ENCODE data around the gene MRPL52. TPM values are rescaled to one million over a fixed set of nuclear protein-coding genes. Genes with fewer than 3 reads are reported as not detected.
A peak's percentile ranks its signal among the peaks of the same experiment; 100 is the strongest.

Gene MRPL52
- total RNA-seq, 1 donor: 82.5 TPM

GRCh38 chr14:22830443-22831010, 840 bp downstream of the MRPL52 start:
- H3K4me3 ChIP-seq (ENCODE audit: low read depth, low read length): peak overlapping the region; percentile 95
- TF ChIP-seq, protein P1, sequence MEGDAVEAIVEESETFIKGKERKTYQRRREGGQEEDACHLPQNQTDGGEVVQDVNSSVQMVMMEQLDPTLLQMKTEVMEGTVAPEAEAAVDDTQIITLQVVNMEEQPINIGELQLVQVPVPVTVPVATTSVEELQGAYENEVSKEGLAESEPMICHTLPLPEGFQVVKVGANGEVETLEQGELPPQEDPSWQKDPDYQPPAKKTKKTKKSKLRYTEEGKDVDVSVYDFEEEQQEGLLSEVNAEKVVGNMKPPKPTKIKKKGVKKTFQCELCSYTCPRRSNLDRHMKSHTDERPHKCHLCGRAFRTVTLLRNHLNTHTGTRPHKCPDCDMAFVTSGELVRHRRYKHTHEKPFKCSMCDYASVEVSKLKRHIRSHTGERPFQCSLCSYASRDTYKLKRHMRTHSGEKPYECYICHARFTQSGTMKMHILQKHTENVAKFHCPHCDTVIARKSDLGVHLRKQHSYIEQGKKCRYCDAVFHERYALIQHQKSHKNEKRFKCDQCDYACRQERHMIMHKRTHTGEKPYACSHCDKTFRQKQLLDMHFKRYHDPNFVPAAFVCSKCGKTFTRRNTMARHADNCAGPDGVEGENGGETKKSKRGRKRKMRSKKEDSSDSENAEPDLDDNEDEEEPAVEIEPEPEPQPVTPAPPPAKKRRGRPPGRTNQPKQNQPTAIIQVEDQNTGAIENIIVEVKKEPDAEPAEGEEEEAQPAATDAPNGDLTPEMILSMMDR (IDR thresholded peaks at IDR 0.05; ENCODE audit: insufficient read depth, low read depth, low read length): no peak
- DNase-seq (ENCODE audit: low read depth): no peak

GRCh38 chr14:22835505-22835904, 5.8 kb downstream of the MRPL52 start:
- TF ChIP-seq, protein P1 (IDR thresholded peaks at IDR 0.05; ENCODE audit: insufficient read depth, low read depth, low read length): no peak
- no peak for DNase-seq (ENCODE audit: low read depth)
- no peak overlapping the region for H3K4me3 ChIP-seq (ENCODE audit: low read depth, low read length)

GRCh38 chr14:22836301-22837113, 6.8 kb downstream of the MRPL52 start, which contains the start of gene MMP14:
Gene MMP14 (plus strand): TSS chr14:22836585. CDS start chr14:22836818, 233 bp downstream.
- TF ChIP-seq, protein P1 (IDR thresholded peaks at IDR 0.05; ENCODE audit: insufficient read depth, low read depth, low read length): peak; percentile 54
- peak; percentile 94 for DNase-seq (ENCODE audit: low read depth)
- peak within 1 kb of the TSS; percentile 97 for H3K4me3 ChIP-seq (ENCODE audit: low read depth, low read length)

DNA sequence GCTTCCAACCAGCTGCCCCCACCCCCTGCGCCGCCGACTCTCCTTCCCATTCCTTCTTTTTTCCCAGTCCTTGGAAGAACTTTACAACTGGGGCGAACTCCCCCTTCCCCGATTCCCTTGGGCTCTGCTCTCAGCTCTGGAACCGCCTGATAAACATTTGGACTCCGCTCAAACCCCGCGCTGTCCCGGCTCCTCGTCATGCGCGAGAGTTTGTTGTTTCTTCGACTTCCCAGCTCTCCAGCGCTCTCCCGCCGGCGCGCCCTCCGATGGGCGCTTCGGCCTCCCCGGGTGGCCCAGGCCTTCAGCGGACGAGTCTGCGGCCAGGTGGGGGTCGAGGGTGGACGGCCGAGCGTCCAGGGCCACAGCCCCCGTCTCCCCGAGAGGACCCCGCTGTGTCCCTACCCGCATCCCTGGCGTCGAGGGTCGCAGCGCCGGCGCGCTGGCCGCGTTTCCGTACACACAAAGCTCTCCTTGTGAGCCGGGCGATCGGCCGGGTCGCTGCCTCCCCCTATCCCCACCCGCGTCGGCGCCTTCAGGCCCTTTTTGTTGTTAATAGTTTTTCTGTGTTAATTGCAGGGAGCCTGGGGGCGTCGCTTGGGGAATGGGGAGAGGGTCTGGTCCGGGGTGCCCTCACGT, 7.5 kb downstream of the MRPL52 start:
- TF ChIP-seq, protein P1 (IDR thresholded peaks at IDR 0.05; ENCODE audit: insufficient read depth, low read depth, low read length): no peak
- H3K4me3 ChIP-seq (ENCODE audit: low read depth, low read length): peak overlapping the region; percentile 97
- peak; percentile 65 for DNase-seq (ENCODE audit: low read depth)

- H3K4me3 ChIP-seq (ENCODE audit: low read depth, low read length): peak overlapping the region; percentile 97
- TF ChIP-seq, protein P1 (IDR thresholded peaks at IDR 0.05; ENCODE audit: insufficient read depth, low read depth, low read length): no peak
- DNase-seq (ENCODE audit: low read depth): peak; percentile 53
Observed at GRCh38 chr14:22837750-22838538, 8.3 kb downstream of the MRPL52 start.

DNA sequence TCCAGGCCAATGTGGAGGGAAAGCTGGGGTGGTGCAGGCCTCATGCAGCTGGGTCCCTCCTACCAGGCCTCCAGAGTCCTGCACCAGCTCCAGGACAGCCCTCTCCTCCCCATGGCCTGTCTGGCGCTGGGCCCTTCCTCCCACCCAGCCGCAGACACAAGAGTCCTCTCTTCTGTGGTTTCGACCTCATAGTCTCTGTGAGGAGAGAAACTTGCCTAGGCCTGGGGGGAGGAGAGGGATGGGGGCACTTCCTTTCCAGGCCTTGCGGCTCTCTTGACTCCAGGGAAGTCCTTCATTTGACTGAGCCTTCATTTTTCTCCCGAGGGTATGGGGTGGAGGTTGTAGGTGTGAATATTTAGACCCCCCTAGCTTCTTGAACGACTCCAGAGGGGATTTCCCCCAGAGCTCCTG, 8.9 kb downstream of the MRPL52 start:
- H3K4me3 ChIP-seq (ENCODE audit: low read depth, low read length): peak overlapping the region; percentile 97
- DNase-seq (ENCODE audit: low read depth): peak; percentile 74
- TF ChIP-seq, protein P1 (IDR thresholded peaks at IDR 0.05; ENCODE audit: insufficient read depth, low read depth, low read length): no peak
